Suprapubic skin (tissue), 3 donors: ENCODE results near the gene BTD.
A peak's percentile ranks its signal among the peaks of the same experiment; 100 is the strongest.

Experiments
- CTCF ChIP-seq, 2 donors: fragments of 200-600 bp in 1 of 2; fragments of 450-650 bp in 1 of 2; sonication (generic) in 1 of 2; IDR thresholded peaks; one replicate each; pipeline ENCODE4 v1.5.1; 2016 to 2019; ENCODE audit warnings: antibody characterized with exemption in 2 of 2, mild to moderate bottlenecking in 1 of 2, moderate library complexity in 1 of 2
- POLR2A ChIP-seq, 2 donors: fragments of 450-650 bp; IDR thresholded peaks; one replicate each; pipeline ENCODE4 v1.6.1; 2017; ENCODE audit warnings: antibody characterized with exemption in 2 of 2, mild to moderate bottlenecking in 2 of 2, moderate library complexity in 2 of 2

DNA sequence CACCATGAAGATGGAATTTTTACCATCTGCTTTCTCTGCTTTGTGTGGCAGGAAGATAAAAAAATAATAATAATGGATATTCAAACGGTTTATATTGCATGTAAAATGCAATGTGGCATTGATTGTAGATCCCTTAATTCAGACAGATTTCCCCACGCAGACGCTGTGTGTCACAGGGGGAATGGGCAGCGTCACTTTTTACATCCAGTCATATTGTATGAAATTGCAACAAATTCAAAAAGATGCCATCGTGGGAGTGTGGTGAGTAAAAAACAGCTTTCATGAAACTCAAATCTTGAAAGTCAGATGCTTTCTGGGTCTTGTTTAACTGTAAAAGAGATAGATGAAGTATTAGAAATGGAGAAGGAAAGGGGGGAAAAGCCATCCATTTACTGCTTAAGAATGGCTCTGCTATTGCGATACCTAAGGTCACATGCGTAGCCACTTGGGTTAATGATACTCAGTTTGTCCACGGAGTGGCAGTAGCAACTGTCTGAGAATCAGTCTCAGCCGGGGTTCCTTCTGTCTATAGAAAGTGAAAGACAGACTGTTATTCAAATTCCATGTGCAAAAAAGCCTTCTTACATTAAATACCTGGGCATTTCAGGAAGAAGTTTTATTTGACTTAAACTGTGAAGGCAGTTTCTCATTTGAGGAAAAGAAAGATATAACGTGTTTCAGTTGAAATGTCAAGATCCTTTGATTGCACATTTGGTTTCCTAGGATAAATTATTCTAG lies 28.5 kb downstream of the BTD start:
- TF ChIP-seq CTCF (IDR thresholded peaks at IDR 0.05) (peak; percentile 57 to 78), POLR2A (IDR thresholded peaks at IDR 0.05) (no peak)
